ENCODE results near the gene LITAFD.

Gene LITAFD

GRCh38 chr16:8931859-8932258 lies 49.7 kb downstream of the LITAFD start:
- no peak for TF ChIP-seq CTCF (IDR thresholded peaks at IDR 0.05)

DNA sequence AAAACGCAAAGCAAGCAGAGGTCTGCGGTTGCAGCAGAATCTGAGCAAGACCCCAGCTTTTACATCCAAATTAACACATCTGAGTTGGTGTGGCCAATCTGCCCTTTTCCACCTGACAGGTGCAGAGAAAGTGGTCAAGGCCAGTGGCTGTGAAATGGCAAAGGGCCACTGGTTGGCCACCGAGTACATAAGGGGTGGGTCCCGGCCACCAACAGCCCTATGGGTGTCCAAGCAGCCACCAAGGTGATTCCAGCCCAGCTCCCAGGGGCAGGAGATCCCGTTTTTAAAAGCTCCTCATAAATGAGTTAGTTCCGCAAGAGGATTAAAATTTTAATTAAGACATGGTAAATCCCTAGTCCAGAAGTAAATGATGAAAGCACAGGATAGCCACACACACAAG lies 52.5 kb downstream of the LITAFD start:
- no peak for TF ChIP-seq CTCF (IDR thresholded peaks at IDR 0.05)
